ENCODE measurements around the gene DENND4A.

DNA sequence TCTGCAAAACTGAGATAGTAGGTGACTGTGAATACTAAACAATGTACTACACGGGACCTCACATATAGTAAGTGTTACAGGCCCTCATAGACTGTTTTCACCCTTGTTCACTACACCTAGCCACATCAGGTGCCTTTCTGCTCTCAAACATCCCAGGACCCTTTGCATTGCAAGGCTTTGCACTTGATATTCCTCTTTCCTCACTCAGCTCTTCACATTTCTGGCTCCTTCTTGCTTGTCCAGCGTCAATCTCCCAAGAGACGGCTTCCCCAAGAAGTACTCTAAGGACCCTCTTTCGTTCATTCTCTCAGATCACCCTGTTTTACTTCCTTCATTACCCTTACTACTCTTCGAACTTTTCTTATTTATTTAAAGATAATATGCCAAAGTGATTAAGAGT is 10.0 kb downstream of the DENND4A start:
- TF ChIP-seq CTCF (IDR thresholded peaks at IDR 0.05) = no peak
- no peak for TF ChIP-seq EZH2 (IDR thresholded peaks at IDR 0.05; ENCODE audit: borderline replicate concordance, insufficient read depth, low read depth, low read length, poor library complexity, severe bottlenecking)
